GM21717 (cell line): Measurements from ENCODE around the gene TSPYL4.

Source experiments
- ATAC-seq: cut with Tn5 transposase; IDR thresholded peaks from one replicate; pipeline ENCODE4 v1.9.1; 2021; ENCODE audit warnings: mild to moderate bottlenecking, moderate library complexity; ENCODE audit not compliant: unreplicated experiment

TSPYL4 gene

DNA sequence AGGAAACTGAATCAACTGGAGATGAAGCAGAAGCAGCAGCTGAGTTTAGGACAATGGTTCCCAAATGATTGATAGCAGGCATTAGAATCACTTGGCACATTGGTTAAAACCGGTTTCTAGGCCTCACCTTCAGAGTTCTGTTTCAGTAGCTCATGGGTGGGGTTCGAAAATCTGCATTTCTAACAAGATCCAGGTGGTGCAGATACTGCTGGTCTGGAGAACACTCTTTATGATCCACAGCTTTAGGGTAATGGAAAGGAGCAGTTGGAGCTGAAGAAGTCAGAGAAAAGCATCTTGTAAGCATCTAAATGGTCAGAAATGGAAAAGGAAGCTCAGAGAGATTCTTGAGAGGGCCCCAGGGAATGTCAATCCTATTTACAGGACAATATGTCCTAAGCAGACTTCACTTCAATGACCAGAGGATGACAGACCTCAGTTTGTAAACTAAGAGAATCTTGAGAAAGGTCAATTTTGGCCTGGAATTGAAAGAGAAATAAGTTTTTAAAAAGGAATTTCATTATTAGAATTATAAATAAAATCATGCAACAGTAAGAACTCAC is 17.4 kb upstream of the TSPYL4 start:
- ATAC-seq = no peak

- ATAC-seq = peak; percentile 84
These were observed 14.9 kb upstream of the TSPYL4 start for GRCh38 chr6:116268589-116269293.

- no peak for ATAC-seq
These were observed 14.1 kb upstream of the TSPYL4 start for GRCh38 chr6:116267836-116268588.

- no peak for ATAC-seq
These were observed 12.9 kb upstream of the TSPYL4 start for GRCh38 chr6:116266803-116267202.

GRCh38 chr6:116265041-116265829 is 11.4 kb upstream of the TSPYL4 start:
- no peak for ATAC-seq

- ATAC-seq = no peak
These were observed 9.5 kb upstream of the TSPYL4 start for GRCh38 chr6:116263353-116263752.

- ATAC-seq = no peak
These were observed 4.6 kb upstream of the TSPYL4 start for GRCh38 chr6:116258520-116258919.

DNA sequence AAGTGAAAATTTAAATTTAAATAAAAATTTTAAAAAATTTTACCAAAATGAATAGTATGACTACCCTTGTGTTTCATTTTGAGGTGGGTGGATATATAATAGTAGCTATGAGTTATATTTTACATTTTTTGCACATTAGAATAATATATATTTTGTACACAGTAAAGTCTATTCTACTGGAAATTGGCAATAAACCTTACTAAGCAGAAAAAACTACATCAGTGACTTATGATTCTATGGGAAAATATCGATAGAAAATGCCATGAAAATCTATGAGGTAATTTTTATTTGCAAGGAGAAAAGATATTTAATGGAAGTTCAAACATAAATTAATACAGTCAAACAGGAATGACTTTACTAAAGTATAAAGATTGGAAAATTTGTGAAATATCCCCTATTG is 2.8 kb upstream of the TSPYL4 start:
- no peak for ATAC-seq

DNA sequence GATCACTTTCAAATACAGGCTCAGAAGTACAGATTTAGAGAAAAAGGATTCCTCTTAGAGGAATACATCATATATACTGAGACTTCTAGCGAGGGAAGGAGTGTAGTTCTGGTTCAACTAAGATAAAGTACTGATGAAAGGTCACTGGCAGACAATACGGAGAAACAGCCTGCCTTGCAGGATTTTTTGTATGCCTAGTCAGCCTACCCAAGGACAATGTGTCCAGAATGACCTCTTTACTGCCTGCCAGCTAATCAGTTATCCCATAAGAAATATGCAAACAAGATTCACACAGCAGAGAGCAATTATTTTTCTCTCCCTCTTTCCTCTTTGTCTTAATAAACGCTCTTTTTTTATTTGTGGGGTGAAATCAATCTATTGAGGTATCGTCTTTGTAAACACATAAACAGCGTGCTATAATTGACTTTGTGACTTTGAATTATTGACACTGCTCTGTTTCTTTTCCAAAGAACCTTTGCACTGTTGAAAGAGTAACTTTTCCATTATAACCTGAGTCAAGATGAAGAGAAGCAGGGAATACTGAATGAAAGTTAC is 1.4 kb upstream of the TSPYL4 start:
- ATAC-seq = no peak

GRCh38 chr6:116254297-116255056 is 602 bp upstream of the TSPYL4 start:
- peak; percentile 25 for ATAC-seq

DNA sequence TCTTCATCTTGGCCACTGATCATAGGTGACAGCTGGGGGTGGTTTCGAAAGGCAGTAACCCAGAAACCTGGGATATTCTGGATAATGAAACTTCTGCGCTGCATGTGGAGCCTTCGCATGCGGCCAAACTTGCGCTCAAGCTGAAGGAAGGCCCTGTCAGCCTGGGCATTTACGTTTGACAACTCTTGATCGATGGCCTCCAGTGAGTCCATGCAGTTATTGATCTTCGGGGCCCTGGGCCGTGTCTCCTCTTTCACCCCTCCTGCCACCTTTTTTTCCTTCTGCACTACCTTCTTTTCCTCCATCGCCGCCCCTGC is 729 bp downstream of the TSPYL4 start:
- ATAC-seq = no peak

- no peak for ATAC-seq
These were observed 2.1 kb downstream of the TSPYL4 start for GRCh38 chr6:116251568-116252384.

DNA sequence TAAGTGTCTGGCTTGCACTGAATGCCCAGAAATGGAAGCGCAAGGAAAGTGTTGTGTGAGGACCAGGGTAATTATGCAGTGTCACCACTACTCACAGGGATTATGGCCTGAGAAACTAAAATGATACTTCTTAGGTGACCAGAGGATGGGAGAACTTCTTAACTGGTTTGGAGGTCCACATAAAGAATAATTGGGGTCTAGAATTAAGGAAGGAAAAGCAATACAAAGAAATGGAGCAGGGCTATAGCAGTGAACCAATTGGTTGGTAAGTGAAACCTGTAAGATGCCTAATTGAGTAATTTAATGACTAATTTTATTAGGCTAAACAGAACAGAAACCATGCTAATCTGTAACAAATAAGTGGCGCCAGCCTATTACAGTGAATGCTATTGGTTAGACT is 5.3 kb downstream of the TSPYL4 start:
- ATAC-seq = no peak

DNA sequence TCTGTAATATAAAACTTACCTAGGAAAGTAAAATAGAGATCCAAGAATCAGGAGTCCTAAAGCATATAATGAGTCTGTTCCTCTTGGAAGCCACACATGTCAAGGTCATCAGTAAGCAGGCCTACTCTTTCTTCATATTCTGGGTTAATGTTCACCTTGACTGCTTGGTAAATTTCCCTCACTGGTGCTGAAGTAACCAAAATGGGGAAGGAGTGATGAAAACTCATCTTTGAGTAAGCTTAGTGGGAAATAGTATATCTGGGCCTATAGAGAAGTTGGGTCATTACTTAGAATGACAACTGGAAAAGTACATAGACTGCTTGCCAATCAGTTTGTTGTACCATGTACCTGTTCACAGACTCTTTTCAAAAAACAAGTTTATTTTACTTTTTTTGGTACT is 6.6 kb downstream of the TSPYL4 start:
- ATAC-seq = no peak

DNA sequence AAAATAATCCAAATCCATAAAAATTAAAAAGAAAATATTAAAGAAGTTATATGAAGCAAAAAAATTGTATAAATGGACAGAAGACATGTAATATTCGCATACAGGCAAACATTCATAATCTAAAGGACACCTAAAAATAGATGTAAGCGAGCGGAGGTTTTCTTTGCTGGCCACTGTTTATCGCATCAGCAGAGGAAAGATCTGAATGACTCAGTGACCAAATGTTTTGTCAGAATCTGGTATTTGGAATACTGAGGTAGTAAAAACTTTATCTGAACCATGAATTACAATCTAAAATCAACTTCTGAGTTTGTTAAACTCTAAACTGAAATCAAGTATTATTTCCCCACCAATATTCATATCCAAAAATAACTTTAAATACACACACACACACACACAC is 7.8 kb downstream of the TSPYL4 start:
- ATAC-seq = no peak

DNA sequence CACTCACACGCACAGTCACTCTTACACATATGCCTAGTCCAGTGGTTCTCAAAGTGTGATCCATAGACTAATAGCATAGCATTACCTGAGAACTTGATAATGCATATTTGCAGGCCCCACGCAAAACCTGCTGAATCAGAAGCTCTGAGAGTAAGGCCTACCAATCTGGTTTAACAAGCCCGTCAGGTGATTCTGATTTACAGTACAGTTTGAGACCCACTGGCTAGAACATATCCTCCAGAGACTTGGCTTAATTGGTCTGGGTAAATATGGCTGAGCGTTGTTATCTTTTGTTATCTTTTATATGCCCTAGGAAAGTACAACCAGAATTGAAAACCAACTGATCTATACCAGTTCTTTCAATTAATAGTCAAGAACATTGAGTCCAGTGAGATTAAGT is 9.6 kb downstream of the TSPYL4 start:
- no peak for ATAC-seq

DNA sequence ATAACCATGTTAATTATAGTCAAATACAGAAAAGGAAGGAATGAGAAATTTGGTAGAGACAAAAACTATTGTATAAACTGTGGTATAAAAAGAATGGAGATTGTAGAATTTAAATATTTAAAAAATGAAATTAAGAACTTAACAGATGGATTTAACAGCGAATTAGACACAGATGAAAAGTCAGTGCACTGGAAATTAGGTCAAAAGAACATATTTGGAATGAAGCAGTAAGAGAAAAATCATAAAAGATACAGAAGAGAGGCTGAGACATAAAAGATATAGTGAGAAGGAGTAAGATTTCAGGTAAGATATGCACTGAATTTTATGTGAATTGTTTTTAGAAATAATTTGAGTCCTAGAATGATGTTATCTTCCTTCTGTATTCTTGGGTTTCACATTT is 14.0 kb downstream of the TSPYL4 start:
- ATAC-seq = no peak

DNA sequence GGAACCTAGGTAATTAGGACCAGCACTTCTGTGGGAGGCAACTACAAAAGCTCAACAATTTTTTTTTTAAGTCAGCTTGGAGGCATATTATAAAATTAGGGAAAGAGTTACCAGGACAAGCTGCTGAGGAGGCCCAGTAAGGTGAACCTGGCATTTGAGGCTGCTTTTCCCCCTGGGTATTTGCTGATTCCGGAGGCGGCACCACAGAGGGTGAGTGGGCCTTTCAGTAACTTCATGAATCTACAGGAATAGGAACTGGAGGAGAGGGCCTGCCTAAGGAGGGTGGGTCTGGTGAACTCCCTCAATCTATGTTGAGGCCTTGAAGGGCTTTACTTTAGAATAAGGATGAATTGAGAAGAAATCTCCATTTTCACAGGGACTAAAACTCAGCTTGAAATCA is 14.6 kb downstream of the TSPYL4 start:
- no peak for ATAC-seq

- ATAC-seq = no peak
These were observed 15.8 kb downstream of the TSPYL4 start for GRCh38 chr6:116238083-116238482.

GRCh38 chr6:116234689-116235088 is 19.2 kb downstream of the TSPYL4 start:
- ATAC-seq = no peak
